RWPE1 (cell line): ENCODE results near the gene CNGB1.

Experiments
- CTCF ChIA-PET: fragments of 350-600 bp; sonication (Branson Sonifier 250); formaldehyde crosslinking; extraction: SDS; loops from one replicate; lab custom pipeline; 2021; lab: Yijun Ruan, JAX
- POLR2A ChIA-PET: fragments of 400-600 bp; formaldehyde crosslinking; extraction: SDS; loops from one replicate; lab custom pipeline; 2020; ENCODE audit warnings: antibody characterized with exemption; ENCODE audit not compliant: low non-redundant PET; lab: Yijun Ruan, JAX
- DNase-seq: peaks from one replicate; pipeline ENCODE4 v3.0.0; 2012; ENCODE audit warnings: low spot score
- H3K27ac ChIP-seq: fragments of 450-650 bp; 2 replicates; pipeline ENCODE4 v1.5.1; 2017
- TF ChIP-seq, protein P1 (sequence below): fragments of 450-650 bp; conservative IDR thresholded peaks from 2 replicates; pipeline ENCODE4 v1.5.1; 2017; ENCODE audit warnings: low read depth, mild to moderate bottlenecking

The CNGB1 gene

DNA sequence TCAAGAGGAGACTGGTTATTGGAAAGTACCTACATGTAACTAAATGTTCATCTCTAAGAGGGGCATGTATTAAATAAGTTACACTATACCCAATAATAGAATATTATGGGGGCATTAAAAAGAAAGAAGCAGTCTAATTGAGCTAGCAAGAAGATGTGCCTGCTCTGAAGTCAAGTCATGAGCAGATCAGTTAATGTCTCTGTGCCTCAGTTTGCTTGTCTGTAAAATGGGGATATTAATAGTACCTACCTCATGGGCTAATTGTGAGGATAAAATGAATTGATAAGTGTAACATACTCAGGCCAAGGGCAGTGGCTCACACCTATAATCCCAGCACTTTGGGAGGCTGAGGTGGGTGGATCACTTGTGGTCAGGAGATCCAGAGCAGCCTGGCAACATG is 3.0 kb downstream of the CNGB1 start:
- ChIA-PET POLR2A (no interaction called here), CTCF (no interaction called here)
- TF ChIP-seq, protein P1, sequence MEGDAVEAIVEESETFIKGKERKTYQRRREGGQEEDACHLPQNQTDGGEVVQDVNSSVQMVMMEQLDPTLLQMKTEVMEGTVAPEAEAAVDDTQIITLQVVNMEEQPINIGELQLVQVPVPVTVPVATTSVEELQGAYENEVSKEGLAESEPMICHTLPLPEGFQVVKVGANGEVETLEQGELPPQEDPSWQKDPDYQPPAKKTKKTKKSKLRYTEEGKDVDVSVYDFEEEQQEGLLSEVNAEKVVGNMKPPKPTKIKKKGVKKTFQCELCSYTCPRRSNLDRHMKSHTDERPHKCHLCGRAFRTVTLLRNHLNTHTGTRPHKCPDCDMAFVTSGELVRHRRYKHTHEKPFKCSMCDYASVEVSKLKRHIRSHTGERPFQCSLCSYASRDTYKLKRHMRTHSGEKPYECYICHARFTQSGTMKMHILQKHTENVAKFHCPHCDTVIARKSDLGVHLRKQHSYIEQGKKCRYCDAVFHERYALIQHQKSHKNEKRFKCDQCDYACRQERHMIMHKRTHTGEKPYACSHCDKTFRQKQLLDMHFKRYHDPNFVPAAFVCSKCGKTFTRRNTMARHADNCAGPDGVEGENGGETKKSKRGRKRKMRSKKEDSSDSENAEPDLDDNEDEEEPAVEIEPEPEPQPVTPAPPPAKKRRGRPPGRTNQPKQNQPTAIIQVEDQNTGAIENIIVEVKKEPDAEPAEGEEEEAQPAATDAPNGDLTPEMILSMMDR: no peak
- no peak overlapping the region for H3K27ac ChIP-seq
- DNase-seq: no peak

DNA sequence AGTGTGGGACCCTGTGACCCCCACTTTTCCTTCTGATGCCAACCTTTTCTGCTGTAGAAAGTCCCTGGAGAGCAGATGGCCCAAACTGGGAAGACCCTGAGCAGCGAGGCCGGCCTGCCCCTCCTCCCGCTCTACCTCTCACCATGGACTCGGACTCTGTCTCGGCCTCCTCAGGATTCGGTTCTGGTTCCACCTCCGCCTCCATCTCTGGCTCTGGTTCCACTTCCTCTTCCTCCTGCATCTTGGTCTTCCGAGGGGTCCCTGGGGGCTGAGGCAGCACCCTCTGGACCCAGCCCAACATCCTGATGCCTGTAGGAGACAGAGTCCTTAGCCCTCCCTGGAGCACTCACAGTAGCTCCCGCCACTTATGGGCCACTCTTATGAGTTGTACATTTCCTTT is 3.9 kb downstream of the CNGB1 start:
- TF ChIP-seq, protein P1: no peak
- no peak for DNase-seq
- ChIA-PET CTCF (interaction anchor here (0.5 kb wide), 1 partner anchor 15 kb away, joined by 3 read pairs; no protein-coding TSS in a partner anchor), POLR2A (no interaction called here)
- H3K27ac ChIP-seq: no peak overlapping the region

DNA sequence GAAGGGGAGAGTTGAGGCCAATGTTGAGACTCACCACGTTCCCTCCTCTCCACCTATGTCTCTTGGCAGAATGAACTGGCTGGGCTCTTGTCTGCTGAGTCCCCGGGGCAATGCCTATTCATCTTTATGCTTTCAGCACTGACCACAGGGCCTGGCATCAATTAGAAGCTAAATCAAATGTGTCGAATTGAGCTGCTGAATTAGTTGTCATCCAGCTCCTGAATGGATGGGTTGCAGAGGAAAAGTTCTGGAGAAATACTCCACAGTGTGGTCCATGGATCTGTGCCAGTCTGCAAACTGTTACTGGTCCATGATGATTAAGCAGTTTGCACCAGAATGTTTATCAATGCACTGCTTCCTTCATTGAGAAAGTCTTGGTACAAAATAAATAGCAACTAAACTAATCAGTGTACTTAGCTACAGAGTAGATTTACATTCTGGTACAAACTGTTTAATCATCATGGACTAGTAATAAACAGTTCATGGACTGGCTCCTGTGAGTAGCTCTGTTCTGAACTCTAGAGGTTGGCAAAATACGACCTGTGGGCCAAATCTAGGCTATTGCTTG is 4.6 kb downstream of the CNGB1 start:
- CTCF ChIA-PET: no interaction called here

DNA sequence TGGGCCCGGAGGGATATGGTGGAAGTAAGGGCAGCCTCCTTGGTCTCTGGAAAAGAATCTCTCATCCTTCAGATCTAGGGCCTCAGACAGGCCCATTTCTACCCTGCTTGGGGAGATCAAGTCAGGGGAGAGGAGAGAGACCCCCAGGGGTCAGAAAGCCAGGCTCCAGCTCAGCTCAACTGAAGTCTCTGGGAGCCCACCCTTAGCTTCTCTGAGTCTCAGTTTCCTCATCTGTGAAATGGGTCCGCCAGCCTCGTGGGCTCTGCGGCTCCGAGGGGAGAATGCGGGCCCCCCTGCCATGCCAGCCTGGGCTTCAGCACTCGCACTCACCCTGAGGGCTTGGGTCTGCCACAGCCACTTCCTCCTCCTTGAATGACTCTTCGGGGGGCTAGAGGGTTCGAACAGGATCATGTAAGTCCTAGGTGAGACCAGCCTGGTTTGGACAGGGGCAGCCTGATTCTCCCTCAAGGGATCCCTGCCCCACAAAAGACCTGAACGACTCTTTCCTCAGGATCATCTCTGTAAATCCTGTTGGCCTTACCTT is 6.7 kb downstream of the CNGB1 start:
- H3K27ac ChIP-seq: no peak overlapping the region
- DNase-seq: no peak
- ChIA-PET CTCF (no interaction called here), POLR2A (no interaction called here)
- TF ChIP-seq, protein P1: no peak

More for the DNA sequence above, 4.6 kb downstream of the CNGB1 start:
- no peak for DNase-seq
- POLR2A ChIA-PET: no interaction called here
- no peak overlapping the region for H3K27ac ChIP-seq
- TF ChIP-seq, protein P1: no peak

DNA sequence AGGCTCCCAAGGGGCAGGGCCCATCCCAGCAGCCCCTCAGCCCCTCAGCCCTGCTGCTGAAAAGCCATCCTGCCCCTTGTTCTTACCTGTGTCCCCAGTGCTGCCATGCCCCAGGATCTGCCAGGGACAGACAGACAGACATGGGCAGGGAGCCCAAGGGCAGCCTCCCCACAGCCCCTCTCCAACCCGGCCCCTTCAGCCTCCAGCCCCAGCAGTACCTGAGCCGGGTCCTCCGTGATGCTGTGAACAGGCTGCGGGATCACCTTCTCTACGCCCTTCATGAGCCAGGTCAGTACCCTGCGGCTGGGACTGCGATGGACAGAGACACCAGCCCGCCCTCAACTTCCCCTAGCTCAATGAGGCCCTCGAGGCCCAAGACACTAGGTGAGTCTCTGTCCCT is 8.2 kb downstream of the CNGB1 start:
- CTCF ChIA-PET: no interaction called here
- TF ChIP-seq, protein P1: no peak
- POLR2A ChIA-PET: no interaction called here
- no peak for DNase-seq
- no peak overlapping the region for H3K27ac ChIP-seq

DNA sequence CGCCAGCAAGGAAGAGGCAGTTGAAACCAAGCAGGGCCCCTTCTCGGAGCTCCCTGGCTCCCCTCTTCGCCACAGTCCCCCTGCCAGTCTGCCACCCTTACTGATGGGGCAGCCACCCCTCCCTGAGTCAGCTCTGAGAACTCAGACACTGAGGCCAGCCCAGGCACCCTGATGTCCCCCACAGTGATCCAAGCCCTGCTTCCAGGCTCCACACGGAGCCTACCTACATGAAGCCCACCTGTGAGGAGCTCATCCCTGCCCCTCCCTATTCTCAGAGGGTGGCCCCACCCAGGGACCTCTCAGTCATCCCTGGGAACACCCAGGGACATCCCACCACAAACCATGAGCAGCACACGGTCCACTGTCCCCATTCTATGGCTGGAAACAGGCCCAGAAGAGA is 8.9 kb downstream of the CNGB1 start:
- no peak for DNase-seq
- ChIA-PET POLR2A (no interaction called here), CTCF (no interaction called here)
- TF ChIP-seq, protein P1: no peak
- no peak overlapping the region for H3K27ac ChIP-seq
